AG09309 (cell line): ENCODE measurements around the gene RASGRP3.
A peak's percentile ranks its signal among the peaks of the same experiment; 100 is the strongest.

Source experiments
- DNase-seq: peaks from one replicate; pipeline ENCODE4 v3.0.0-alpha.2; 2010; ENCODE audit warnings: low read depth
- H3K4me3 ChIP-seq: 2 replicates; pipeline ENCODE4 v1.5.1; 2011; ENCODE audit warnings: mild to moderate bottlenecking, low read depth, low read length, moderate library complexity; ENCODE audit not compliant: control insufficient read depth
- CTCF ChIP-seq: IDR thresholded peaks from 2 replicates; pipeline ENCODE4 v1.5.1; 2011; ENCODE audit warnings: mild to moderate bottlenecking, low read depth, low read length, inconsistent platforms; ENCODE audit not compliant: insufficient read depth, control insufficient read depth; ENCODE audit errors: missing control alignments

The RASGRP3 gene

DNA sequence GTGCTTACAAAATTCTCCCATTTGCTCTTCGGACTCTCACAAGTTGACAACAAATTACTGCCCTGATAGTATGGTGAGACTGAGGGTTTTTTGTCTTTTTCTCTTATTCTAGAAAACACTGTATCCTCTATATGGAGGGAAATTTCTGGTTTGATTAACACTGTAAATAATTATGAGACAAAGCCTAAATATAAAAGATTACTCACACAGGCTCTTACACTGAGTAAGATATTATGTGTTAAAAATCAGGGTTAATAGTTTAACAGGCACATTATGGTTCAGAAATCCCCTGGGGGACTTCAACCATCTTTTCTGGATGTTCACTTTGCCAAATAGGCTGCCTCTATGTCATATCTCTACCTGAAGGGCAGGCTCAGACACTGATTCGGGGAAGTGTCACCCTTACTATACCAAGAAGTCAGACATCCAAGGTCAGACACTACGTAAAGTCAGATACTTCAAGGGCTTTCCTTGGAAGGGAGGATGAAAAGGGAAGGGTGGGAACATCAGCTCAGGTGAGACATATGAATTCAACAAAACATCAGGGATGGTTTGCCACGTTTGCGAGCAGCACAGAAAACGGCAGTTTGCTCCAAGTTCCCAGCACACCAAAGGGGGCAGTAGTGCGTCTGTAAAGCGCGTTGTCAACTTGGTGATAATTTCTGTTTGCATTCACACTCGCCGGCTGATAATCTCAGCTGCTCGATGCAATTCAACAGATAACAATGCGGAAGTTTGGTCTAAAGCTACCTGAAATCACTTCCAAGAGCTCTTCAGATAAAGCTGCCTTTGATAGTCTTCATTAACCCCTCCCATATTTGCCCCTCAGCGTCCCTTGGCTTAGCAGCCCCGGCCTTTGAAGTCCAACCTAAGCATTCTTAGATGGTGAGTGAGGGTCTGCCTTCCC is 972 bp upstream of the RASGRP3 start:
- H3K4me3 ChIP-seq, result peak overlapping the region; percentile 68
- no peak for DNase-seq
- TF ChIP-seq CTCF, result peak; percentile 84

GRCh38 chr2:33476793-33477190 is 343 bp downstream of the RASGRP3 start:
- peak overlapping the region; percentile 68 for H3K4me3 ChIP-seq
- no peak for DNase-seq
- TF ChIP-seq CTCF, result no peak

- no peak for TF ChIP-seq CTCF
Observed at GRCh38 chr2:33477473-33478468, 1.3 kb downstream of the RASGRP3 start.

DNA sequence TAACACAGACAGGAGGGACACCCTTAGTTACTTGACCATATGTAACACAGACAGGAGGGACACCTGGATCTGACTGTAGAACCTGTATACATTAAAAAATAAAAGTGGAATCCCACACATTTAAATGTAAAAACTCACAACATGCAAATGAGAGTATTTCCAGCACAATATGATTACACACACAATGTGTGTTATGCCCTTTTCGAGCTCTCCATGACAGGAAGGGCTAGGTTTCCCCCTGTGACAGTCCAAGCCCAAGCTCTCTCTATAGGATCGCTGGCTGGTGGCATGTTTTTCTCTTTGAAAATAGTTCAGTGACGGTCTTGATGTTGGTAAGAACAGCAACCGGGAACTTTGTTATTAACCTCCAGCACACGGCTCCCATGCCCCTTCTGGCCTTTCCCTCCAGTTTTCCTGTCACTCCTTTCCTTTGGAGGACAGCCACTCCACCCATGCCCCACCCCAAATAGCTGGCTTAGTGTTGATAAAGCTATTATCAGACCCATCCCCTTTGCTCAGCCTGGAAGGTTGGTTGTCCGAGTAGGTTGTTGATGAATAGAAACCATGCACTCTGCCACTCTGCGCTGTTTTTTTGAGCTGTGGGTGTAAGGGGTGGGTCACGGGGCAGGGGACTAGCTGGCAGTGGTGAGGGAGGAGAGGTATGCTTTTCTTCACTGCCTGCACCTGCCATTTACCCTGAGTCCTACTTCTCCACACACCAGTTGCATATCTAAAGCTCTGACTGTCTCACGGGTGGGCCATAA is 2.7 kb downstream of the RASGRP3 start:
- no peak for DNase-seq
- no peak for TF ChIP-seq CTCF

More at GRCh38 chr2:33477473-33478468, 1.3 kb downstream of the RASGRP3 start:
- DNase-seq, result no peak
- H3K4me3 ChIP-seq, result no peak overlapping the region

DNA sequence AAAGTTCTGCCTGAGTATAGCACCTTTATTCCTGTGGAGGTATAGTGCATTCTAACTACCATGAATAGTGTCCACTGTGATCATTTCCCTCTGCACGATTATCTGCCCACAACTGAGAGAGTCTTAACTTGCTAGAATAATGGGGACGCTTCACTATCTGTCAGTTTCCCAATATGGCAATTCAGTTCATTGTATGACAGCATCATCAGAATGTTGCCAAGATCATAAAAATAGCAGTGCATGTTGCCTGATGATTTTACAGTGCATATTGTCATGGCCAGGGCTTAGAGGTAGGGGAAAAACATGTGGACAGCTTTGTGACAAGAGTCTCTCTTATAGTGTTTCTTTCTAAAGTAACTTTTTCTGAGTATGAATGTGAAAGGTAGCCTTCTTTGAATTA is 6.1 kb downstream of the RASGRP3 start:
- no peak for DNase-seq
- no peak for TF ChIP-seq CTCF
- no peak overlapping the region for H3K4me3 ChIP-seq

More for the DNA sequence above, 2.7 kb downstream of the RASGRP3 start:
- no peak overlapping the region for H3K4me3 ChIP-seq
